DND-41 (cell line): Measurements from ENCODE around the gene MYG1.

Source experiments
- EZH2 ChIP-seq: IDR thresholded peaks from 3 replicates; pipeline ENCODE4 v1.6.1; 2012; ENCODE audit warnings: borderline replicate concordance, low read depth, mild to moderate bottlenecking, moderate library complexity, low read length, inconsistent platforms; ENCODE audit not compliant: severe bottlenecking
- TF ChIP-seq, protein P1 (sequence below): IDR thresholded peaks from 2 replicates; pipeline ENCODE4 v1.5.1; 2012; ENCODE audit warnings: borderline replicate concordance, low read length, moderate library complexity, mild to moderate bottlenecking; ENCODE audit not compliant: poor library complexity, severe bottlenecking; ENCODE audit errors: extremely low read depth

DNA sequence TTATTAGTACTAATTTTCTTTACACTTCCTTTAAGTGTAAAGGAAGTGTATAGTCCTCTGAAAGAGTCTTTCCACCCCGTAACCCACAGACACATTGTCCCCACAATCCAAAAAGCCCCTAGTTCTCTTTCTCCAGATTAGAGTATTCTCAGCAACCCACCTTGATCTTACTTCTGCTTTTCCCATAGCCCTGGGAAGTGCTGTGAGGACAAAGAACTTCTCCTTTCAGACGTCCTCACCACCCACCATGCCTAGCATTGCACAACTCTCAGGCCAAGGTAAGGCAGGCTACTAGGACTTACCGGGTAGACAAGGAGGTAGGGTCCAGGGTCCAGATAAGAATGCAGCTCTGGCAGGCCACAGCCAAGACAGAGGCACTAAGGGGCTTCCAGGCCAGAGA is 14.5 kb downstream of the MYG1 start:
- TF ChIP-seq, protein P1, sequence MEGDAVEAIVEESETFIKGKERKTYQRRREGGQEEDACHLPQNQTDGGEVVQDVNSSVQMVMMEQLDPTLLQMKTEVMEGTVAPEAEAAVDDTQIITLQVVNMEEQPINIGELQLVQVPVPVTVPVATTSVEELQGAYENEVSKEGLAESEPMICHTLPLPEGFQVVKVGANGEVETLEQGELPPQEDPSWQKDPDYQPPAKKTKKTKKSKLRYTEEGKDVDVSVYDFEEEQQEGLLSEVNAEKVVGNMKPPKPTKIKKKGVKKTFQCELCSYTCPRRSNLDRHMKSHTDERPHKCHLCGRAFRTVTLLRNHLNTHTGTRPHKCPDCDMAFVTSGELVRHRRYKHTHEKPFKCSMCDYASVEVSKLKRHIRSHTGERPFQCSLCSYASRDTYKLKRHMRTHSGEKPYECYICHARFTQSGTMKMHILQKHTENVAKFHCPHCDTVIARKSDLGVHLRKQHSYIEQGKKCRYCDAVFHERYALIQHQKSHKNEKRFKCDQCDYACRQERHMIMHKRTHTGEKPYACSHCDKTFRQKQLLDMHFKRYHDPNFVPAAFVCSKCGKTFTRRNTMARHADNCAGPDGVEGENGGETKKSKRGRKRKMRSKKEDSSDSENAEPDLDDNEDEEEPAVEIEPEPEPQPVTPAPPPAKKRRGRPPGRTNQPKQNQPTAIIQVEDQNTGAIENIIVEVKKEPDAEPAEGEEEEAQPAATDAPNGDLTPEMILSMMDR: no peak
- TF ChIP-seq EZH2: no peak
